NCI-H2029 treated with DMSO at 0.1 percent for 48 hours (cell line): Measurements from ENCODE around the gene RAPGEF4.

ENCODE experiments used
- DNase-seq: peaks from one replicate; lab custom pipeline; 2025; lab: John Stamatoyannopoulos, UW

RAPGEF4 gene

DNA sequence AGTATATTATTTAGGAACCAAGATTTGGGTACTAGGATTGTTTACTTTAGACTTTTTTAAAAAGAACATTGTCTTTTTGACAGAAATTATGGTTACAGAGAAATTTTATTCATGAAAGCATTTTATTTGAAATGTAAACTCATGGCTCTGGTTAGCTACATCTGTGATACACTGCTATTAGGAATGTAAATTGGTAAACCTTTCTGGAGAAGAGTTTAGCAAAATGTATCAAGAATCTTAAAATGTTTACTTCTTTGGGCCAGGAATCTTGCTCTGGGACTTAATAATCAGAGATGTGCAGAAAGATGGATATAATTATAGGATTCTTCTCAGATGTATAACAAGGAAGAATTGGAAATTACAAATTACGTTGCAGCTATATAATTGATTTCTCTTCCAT, 359.7 kb downstream of the RAPGEF4 start:
- no peak for DNase-seq

- DNase-seq: no peak
These were observed 363.6 kb downstream of the RAPGEF4 start for GRCh38 chr2:173099271-173099670.

- DNase-seq: no peak
These were observed 364.2 kb downstream of the RAPGEF4 start for GRCh38 chr2:173099804-173100203.

- no peak for DNase-seq
These were observed 366.0 kb downstream of the RAPGEF4 start for GRCh38 chr2:173101687-173102086.
